NCI-H524 treated with DMSO at 0.1 percent for 48 hours (cell line): ENCODE data around the gene HCN4.

Experiments used
- DNase-seq: peaks from one replicate; lab custom pipeline; 2025; lab: John Stamatoyannopoulos, UW

HCN4 gene

DNA sequence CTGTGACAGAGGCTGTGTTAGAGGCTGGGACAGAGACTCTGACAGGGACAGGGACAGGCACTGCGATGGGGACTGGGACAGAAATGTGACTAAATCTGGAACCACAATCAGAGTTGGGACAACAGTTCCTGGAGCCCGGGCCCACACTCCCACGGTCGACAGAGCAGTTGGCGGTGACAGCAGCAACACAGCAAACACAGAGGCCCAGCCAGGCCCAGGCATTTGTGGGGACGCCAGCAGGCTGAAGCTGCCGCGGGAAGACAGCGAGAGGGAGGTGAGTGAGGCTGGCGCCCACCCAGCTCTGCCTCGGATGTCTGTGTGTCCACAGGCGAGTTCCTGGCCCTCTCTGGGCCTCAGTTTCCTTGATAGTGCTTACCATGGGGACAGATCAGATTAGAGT lies 9.3 kb upstream of the HCN4 start:
- DNase-seq: no peak

DNA sequence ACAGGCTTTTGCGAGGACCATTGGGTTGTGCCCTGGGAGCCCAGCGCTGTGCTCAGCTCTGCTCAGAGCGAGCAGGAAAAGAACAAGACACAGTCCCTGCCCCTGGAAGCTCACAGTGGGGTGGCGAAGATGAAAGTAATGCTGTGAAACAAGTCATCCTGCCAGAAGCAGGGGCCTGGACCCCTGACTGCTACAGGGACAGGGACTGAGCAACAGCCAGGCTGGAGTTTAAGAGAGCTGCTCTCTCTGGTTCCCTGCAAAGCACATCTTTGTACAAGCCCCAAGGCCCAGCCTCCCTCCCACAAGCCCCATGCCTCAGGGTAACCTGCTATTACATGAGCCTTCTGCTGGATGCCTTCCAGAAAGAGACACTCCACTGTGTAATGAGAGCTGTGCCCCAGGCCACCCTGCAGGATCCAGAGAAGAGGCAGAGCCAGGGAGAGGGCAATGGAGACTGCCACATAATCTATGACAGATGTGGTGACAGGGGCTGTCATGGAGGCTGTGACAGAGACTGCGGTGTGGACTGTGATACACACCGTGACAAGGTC lies 7.1 kb upstream of the HCN4 start:
- peak; percentile 22 for DNase-seq

DNA sequence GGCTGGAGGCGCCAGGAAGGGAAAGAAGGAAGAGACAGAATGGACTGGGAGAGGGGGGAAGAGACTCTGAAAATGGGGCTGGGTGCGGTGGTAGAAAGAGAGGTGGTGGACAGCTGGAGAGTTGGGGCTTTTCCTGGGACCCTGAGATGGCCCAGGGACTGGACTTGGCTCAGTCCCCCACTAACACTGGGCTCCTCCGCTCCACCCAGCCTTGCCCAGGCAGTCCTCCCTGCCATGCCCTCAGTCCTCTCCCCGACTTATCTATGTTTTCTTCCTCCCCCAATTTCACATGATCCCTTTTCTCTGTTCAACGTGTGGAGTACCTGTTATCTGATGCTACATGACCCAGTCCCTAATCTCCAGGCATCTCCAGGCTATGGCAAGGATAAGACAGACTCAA lies 6.3 kb upstream of the HCN4 start:
- no peak for DNase-seq

DNA sequence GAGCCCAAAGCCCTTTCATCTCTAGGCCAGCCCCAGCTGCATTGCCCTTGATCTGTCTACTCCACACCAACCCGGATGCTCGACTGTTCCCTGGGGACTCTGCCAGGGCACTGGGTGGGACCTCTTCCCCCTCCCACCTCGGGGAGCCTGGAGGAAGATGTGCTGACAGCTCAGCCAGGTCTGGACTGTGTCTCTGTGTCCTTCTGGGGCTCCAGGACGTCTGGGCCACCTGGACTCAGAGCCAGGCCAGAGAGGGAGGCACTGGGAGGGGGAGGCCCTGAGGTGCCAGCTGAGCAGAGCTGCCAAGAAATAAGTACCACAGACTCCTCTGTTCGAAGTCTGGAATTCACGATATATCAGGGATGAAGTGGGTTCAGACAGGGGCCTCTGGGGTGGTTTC lies 5.8 kb upstream of the HCN4 start:
- no peak for DNase-seq

DNA sequence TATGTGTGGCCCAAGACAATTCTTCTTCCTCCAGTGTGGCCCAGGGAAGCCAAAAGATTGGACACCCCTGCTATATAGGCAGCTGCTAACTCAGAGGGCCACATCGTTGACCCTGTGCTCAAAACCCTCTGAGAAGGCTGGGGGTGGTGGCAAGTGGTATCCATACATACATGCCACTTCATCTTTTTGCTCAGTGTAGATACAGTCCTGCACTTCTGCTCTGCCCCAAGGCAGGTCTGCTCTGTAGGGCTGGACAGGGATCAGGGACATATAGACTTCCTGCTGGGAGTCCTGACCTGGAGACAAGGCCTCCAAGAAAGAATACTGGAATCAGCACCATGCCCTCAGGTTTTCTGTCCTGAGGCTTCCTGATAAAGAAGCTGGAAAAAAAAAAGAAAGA lies 4.5 kb upstream of the HCN4 start:
- no peak for DNase-seq

DNA sequence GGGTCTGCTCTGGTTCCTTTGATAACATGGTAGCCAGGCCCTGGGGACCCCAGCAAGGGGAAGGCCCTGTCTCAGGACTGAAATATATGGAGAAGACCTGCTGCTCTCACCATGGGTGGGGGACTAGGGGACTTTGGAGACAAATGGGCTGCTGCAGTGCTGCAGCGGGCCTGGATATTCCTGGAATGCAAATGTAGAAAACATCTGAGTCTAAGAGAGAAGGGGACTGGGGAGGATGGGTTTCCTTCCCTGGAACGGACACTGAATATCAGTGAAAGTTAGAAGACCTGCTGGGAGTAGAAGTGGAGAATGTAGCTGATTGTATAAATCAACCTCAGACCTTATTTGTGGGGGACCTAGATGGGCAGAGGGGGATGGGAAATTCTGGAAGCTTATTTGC lies 3.1 kb upstream of the HCN4 start:
- DNase-seq: no peak

DNA sequence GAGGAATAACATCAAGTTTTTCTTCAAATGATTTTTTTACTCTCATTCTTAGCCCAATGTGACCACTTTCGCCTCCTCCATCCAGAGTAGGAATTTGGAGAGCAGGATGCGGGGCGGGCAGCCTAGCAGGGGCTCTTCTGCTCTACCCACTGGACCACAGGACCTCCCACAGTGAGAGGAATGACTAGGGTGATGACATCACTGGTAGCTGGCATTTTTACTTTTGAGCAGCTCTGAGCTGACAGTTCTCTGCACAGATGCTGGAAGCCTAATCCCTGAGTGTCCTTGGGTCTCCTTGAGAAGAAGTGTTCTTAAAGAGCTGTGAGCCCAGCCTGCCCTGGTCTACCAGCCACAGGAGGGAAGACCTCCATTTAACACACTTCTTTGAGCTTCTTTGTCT lies 1.4 kb upstream of the HCN4 start:
- peak; percentile 84 for DNase-seq

DNA sequence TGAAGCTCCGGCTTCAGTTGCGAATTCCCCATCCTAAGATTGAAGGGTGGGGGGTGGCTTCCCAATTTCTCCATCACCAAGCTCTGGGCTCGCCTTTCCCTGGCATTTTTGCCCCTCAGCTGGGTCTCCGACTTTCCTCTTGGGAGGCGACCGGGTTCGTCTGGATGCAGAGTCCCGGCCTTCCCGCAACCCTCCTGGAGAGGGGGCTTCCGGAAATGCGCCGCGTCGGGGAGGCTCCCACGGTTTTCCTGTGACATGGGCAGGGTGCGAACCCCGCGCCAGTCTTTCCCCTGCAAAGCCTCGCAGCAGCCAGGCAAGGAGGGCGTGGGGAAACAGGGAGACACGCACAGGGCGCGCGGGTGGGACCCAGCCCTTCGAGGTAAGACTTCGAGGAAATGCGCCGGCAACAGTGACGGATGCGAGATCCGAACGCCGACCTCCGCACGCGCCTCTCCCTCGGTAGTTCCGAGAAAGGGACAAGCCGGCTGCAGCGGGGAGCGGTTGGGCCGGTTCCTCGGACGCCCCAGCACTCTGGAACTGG lies 466 bp upstream of the HCN4 start:
- DNase-seq: no peak

DNA sequence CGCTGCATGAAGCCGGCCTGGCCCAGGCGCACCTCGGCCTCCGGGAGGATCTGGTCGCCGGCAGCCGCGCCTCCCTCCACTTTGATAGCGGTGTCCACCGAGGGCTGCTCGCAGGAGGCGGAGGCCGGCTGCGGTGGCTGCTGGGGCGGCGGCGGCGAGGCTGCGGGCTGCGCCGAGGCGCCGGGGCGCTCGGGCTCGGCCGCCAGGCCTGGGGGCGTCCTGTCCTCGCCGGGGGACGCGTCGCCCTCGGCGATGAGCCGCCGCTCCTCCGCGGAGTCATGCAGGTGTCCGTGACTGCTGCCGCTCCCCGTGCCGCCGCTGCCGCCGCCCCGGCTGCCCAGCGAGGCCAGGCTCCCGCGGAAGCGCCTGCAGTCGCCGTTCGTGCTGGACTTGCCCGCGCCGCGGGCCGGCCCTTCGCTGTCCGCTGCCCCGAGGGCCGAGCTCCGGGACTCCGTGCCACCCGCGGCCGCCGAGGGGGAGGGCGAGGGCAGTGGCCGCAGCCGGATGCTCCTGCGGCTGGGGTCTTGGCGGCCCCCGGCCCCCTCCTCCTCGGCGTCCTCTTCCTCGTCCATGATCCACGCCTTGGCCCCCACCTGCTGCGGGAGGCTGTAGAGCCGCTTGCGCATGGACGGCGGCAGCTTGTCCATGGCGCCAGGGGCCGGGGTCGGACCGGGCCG lies 996 bp downstream of the HCN4 start:
- DNase-seq: no peak

DNA sequence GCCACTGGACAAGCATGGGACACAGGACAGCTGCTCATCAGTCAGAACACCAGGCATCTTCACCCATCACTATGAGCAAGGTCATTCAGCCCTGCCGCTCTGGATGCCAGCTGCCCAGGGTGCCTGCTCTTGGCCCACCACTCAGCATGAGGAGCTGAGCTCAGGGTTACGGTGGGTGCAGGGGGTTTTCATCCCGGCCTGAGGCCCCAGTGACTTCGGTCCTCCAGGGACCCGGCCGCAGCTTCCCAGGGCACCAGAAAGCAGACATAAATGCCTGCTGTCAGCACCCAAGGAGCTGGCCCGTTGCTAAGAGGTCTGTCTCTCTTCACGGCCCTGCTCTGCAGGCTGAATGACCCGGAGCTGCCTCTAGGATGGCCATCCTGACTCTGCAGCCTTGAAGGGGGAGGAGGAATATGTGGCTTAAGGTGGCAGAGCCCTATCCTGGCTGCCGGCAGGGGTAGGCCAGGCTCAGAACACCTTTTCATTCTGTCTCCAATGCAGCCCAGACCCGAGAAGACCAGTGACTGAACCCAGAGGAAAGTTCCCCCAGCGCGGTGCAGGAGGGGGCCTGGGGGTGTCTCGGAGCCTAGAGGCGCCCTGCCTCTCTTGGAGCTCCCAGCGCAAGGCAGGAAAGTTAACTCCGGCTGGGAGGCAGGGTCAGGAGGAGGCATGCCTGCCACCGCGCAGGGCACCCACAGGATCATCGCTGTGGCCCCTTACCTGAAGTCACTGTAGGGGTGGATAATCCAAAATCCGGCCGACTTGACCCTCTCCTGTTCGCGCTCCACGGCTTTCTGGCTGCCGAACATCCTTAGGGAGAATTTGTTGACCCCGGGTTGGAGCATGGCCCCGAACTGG lies 1.8 kb downstream of the HCN4 start:
- DNase-seq: no peak

DNA sequence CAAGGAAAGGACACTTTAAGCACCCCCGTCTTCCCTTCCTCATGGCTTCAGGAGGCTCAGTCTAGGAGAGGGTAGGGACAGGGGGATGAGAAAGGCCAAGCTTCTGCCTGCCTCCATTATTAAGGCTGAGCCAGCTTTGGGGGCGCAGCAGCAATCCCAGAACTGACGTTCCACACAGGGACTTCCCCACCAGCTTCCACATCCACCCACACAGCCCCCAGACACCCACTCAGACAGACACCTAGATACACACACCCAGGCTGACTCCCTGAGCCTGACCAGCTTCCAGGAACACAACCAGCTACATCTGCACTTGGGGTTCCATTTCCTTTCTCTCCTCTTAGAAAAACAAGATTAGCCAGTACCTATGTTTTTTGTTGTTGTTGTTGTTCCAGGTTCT lies 4.7 kb downstream of the HCN4 start:
- DNase-seq: no peak

DNA sequence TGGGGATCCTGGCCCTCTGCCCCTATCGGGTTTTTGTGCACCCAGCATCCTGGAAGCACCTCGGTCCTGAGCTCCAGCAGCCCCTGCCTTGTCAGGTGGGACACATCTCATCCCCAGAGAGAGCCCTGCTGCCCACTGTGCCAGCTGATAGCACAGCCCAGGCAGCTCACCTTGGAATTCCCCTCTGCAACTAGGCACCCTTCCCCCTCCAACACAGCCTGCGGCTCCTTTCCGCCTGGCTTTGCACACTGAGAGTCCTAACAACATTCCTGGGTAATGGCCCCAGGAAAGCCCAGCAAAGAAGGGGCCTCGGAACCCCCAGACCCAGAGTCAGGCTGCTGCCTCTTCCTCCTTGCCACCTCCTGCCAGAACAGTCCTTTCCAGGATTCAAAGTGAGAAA lies 5.9 kb downstream of the HCN4 start:
- DNase-seq: no peak

DNA sequence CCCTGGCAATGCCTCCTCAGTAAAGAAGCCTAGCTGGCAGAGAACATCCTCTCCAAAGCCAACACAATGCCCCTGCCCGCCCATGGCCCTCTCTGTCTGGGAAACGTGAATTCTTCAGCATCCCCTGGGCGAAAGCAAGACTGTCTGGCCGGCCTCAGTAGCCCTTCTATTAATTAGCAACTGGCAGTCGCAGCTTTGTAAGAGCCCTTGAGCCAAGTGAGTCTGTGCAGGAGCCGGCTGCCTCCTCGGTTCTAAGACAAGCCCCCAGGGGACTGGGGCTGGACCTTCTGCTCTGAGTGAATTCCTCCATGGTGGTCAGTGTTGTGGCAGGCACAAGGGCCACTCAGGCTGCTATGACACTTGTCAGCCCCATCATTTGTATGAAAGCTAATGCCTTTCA lies 7.4 kb downstream of the HCN4 start:
- DNase-seq: no peak

DNA sequence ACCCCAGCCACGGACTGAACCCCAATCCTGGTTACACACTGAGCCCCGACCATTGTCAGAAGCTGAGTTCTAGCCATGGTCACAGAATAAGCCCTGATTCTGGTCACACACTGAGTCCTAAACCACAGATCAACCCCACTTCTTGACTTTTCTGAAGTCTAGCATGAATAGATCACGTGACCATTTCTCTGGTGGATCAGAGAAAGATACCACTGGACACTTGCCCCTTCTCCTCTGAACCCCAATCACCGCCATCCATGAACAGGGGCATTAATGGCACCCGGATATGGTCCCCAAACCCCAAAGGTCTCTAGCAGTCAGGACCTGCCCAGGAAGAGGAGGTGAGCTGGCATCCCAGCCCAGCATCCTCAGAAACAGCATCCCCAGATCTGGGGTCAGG lies 9.1 kb downstream of the HCN4 start:
- DNase-seq: no peak

DNA sequence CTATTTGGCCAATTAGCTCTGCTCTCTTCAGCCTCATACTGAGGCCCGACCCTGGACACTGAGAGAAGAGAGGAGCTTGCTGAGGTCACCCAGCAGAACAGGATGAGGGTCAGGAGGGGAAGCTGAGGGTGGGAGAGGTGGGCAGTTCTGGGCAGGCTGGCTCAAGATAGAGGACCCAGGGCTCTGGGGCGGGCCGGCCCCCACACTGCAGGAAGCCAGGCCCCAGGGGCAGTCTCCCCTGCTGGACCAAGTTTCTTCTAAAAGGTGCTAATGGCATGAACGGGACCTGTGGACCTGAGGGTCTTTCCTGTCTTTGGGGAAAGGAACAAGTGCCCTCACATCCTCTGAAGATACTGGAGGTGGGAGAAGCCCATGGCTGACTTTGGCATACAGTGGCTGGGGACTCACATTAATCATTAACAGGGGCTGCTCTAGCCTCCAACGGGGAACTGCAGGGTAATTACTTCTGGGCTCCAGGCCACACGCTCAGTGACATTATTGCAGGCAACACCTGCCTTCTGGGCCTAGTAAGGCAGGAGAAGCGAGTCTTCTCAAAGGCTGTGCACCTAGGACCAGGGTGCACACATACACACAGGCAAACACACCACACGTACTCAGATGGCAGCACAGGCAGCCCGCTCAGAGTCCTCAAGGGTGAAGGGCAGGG lies 10.6 kb downstream of the HCN4 start:
- DNase-seq: no peak

DNA sequence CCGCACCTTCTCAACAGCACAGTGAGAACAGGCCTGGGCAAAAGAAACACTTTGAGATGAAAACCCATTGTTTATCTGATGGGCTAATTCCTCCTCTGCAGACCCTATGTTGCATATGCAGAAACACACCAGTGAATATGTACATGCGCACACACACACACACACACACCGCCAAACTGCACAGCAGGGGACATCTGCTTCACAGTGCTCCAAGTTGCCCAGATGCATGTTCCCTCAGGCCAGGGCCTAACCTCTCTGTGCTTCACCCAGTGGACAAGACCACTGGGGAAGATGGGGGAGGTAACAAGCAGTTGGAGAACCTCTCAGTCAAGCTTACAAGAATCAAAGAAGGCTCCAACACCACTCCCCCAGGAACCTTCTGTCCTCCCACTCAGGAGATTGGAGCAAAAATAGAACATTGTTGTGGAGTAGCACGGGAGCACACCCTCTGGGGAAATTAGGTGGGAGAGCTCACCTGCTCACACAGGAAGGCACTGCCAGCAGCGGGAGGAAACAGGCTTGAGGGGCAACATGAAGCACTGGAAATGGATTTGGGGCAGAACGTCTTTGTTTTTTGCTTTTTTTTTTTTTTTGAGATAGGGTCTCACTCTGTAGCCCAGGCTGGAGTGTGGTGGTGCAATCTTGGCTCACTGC lies 13.0 kb downstream of the HCN4 start:
- no peak for DNase-seq

DNA sequence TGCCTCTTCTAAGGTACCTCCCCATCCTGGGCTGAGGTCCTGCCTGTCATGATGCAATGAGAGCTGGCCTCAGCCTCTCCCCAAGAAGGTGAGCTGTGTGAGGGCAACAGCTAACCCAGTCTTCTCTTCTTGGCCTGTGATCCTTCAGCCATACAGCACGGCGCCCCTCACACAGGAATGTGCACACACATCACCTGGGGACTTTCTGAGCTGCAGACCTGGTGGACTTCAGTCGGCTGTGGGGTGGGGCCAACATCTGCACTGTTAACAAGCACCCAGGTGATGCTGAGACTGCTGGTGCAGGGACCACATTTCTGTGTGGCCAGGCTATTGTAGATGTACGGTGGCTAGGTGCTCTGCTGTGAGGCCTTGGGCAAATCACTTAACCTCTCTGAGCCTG lies 14.5 kb downstream of the HCN4 start:
- DNase-seq: no peak

DNA sequence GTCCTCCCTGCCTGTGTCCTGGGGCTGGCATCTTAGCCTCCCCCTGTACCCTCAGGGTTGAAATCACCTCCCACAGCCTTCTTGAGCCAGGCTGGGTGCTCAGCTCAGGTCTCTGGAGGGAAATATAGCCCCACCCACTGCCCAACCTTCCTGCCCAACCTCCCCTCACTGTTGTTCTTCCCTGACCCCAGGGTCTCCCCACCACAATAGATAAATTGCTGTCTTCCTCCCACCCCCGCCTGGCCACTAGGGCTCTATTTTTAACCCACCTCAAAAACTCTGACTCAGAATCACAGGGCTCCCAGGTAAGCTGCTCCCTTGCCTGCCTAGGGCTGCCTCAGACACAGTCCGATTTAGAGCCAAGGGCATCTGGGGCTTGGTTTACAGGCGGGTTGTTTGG lies 15.0 kb downstream of the HCN4 start:
- DNase-seq: no peak

DNA sequence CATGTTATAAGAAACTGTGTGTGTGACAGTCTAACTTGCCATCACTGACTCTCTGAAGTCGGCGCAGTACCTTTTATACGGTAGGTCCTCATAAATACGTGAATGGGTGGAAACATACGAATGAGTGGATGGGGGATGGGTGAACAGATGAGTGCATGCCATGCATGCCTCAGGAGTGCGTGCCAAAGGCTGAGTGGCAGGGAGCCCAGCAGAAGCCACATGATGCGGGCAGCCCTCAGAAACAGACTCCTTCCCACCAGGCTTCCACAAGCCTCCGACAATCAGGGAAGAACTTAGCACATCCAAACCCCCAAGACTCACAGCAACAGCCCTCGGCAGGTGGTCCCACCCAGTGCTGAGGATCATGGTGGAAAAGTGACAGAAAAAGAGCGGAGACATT lies 16.7 kb downstream of the HCN4 start:
- no peak for DNase-seq

DNA sequence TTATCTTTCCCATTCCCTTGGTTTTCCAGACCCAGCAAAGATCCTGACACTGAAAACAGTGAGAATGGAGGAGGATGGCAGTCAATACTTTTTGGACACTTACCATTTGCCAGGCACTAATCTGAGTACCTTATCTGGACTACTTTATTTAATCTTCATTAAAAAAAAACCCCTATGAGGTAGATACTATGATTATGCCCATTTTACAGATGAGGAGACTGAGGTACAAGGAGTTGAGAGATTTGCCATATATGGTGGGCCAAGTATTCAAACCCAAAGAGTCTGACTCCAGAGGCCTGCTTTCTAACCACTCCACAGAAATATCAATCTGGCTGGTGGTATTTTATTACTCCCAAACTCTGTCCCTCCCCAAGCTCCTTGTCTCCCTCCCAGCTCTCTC lies 19.6 kb downstream of the HCN4 start:
- no peak for DNase-seq

DNA sequence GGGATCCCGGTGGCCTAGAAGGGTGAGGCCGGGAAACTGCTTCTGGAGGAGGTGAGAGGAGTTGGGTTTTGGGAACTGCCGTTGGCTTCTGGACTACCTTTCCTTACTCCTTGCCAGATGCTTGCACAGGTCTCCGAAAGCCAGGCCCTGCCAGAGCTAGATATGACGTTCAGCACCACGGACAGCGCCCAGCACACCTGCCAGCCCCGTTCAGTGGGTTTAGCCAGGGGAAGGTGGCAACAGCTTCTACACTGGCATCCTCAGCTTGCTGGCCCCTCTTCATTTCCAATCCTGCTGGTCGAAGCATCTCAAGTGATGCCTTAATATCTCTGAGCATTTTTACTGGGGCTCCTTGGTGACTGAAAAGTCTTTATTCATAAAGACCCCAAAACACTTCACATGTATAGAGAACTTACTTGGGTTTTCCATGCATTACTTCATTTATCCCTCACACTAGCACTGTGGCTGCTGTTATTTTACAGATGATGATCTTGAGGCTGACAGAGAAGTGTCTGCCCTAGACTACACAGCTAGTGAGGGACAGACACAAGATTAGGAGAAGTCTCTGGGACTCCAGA lies 21.9 kb downstream of the HCN4 start:
- DNase-seq: no peak

DNA sequence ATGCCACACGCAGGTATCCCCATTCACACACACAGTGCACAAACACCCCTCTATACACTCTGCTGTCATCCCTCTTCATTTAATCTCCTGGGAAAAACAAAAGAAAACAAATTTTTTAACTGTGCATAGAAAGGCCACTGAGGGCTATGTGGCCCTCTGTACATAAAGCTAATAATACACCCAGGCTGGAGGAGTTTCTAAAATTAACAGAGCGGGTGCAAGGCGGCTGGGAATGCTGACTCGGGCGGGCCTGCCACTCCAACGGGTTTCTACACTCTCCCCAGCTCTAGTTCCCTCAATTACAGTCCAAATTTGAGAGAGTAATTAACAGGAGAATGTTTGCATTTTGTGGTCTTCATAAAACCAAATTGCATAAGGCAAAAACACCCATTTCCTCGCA lies 23.1 kb downstream of the HCN4 start:
- DNase-seq: no peak
